Mononuclear cell (primary cell): ENCODE results near the gene ERFE. TPM values are rescaled to one million over a fixed set of nuclear protein-coding genes. Genes with fewer than 3 reads are reported as not detected.
A peak's percentile ranks its signal among the peaks of the same experiment; 100 is the strongest.

Experiments
- H3K27me3 ChIP-seq: 2 replicates; pipeline ENCODE4 v1.6.0; 2011; ENCODE audit warnings: low read length, control low read depth; ENCODE audit not compliant: insufficient read depth
- H3K4me1 ChIP-seq: 2 replicates; pipeline ENCODE4 v1.5.1; 2011; ENCODE audit warnings: mild to moderate bottlenecking, low read length, control low read depth; ENCODE audit not compliant: insufficient read depth
- H3K4me3 ChIP-seq: 2 replicates; pipeline ENCODE4 v1.5.1; 2011; ENCODE audit warnings: mild to moderate bottlenecking, low read length, moderate library complexity
- H3K9me3 ChIP-seq: 2 replicates; pipeline ENCODE4 v1.5.1; 2011; ENCODE audit warnings: low read depth, mild to moderate bottlenecking, control low read depth, low read length
- total RNA-seq: library from RNA; depleted of rRNA; stranded (reverse); fragments of >200 nt; gene quantifications from one replicate; pipeline ENCODE4 v1.2.3, GENCODE V29; 2012

Gene ERFE
- total RNA-seq, 1 donor: 0.10 TPM

GRCh38 chr2:238174701-238175100, 15.9 kb downstream of the ERFE start:
- no peak overlapping the region for H3K4me3 ChIP-seq
- no peaks in the 10 kb centered on the region for H3K9me3 ChIP-seq
- H3K27me3 ChIP-seq: no peaks in the 10 kb centered on the region
- H3K4me1 ChIP-seq: no peaks in the 10 kb centered on the region

- no peaks in the 10 kb centered on the region for H3K27me3 ChIP-seq
- H3K4me3 ChIP-seq: no peak overlapping the region
- H3K9me3 ChIP-seq: no peaks in the 10 kb centered on the region
- H3K4me1 ChIP-seq: no peaks in the 10 kb centered on the region
Measured at GRCh38 chr2:238176613-238177012, 17.8 kb downstream of the ERFE start.

GRCh38 chr2:238180554-238180953, 21.8 kb downstream of the ERFE start:
- H3K9me3 ChIP-seq: no peaks in the 10 kb centered on the region
- no peaks in the 10 kb centered on the region for H3K27me3 ChIP-seq
- H3K4me3 ChIP-seq: no peak overlapping the region
- H3K4me1 ChIP-seq: no peaks in the 10 kb centered on the region

GRCh38 chr2:238182362-238182761, 23.6 kb downstream of the ERFE start:
- H3K27me3 ChIP-seq: no peaks in the 10 kb centered on the region
- H3K4me3 ChIP-seq: no peak overlapping the region
- no peaks in the 10 kb centered on the region for H3K4me1 ChIP-seq
- no peaks in the 10 kb centered on the region for H3K9me3 ChIP-seq

- Histone ChIP-seq H3K9me3 (no peaks in the 10 kb centered on the region), H3K27me3 (no peaks in the 10 kb centered on the region), H3K4me3 (no peak overlapping the region), H3K4me1 (no peaks in the 10 kb centered on the region)
Measured at GRCh38 chr2:238183821-238184220, 25.1 kb downstream of the ERFE start.

GRCh38 chr2:238187618-238188548, 29.1 kb downstream of the ERFE start:
- Histone ChIP-seq H3K27me3 (no peaks in the 10 kb centered on the region), H3K9me3 (no peaks in the 10 kb centered on the region), H3K4me3 (no peak overlapping the region), H3K4me1 (no peaks in the 10 kb centered on the region)

- Histone ChIP-seq H3K4me3 (no peak overlapping the region), H3K9me3 (no peaks in the 10 kb centered on the region), H3K4me1 (no peaks in the 10 kb centered on the region), H3K27me3 (no peaks in the 10 kb centered on the region)
Measured at GRCh38 chr2:238190445-238190844, 31.7 kb downstream of the ERFE start.

GRCh38 chr2:238202326-238203093, 43.7 kb downstream of the ERFE start:
- no peaks in the 10 kb centered on the region for H3K9me3 ChIP-seq
- H3K4me3 ChIP-seq: peak overlapping the region; percentile 86
- no peaks in the 10 kb centered on the region for H3K27me3 ChIP-seq
- peaks cover 44% of the 10 kb centered on the region for H3K4me1 ChIP-seq

GRCh38 chr2:238203094-238203972, 44.6 kb downstream of the ERFE start, which contains the start of gene ILKAP:
Gene ILKAP (minus strand): TSS chr2:238203695. CDS start chr2:238203553, 142 bp downstream.
- Histone ChIP-seq H3K27me3 (peaks cover 1% of the 10 kb centered on the region), H3K4me3 (peak within 1 kb of the TSS; percentile 86), H3K4me1 (peaks cover 41% of the 10 kb centered on the region), H3K9me3 (no peaks in the 10 kb centered on the region)

- Histone ChIP-seq H3K4me3 (peak overlapping the region; percentile 35), H3K4me1 (peaks cover 36% of the 10 kb centered on the region), H3K27me3 (peaks cover 3% of the 10 kb centered on the region), H3K9me3 (no peaks in the 10 kb centered on the region)
Measured at GRCh38 chr2:238203973-238204683, 45.4 kb downstream of the ERFE start.

GRCh38 chr2:238207006-238207405, 48.2 kb downstream of the ERFE start:
- Histone ChIP-seq H3K4me3 (no peak overlapping the region), H3K9me3 (no peaks in the 10 kb centered on the region), H3K4me1 (peaks cover 20% of the 10 kb centered on the region), H3K27me3 (peaks cover 3% of the 10 kb centered on the region)

GRCh38 chr2:238216651-238217184, 57.9 kb downstream of the ERFE start:
- no peaks in the 10 kb centered on the region for H3K9me3 ChIP-seq
- H3K4me3 ChIP-seq: no peak overlapping the region
- H3K4me1 ChIP-seq: no peaks in the 10 kb centered on the region

More at GRCh38 chr2:238216651-238217184, 57.9 kb downstream of the ERFE start:
- peaks cover 13% of the 10 kb centered on the region for H3K27me3 ChIP-seq
